Left forelimb (tissue), 1 donor: ENCODE data around the gene FAM13A.

Experiments used
- DNase-seq: peaks from one replicate; pipeline ENCODE4 v3.0.0-alpha.2; 2018; ENCODE audit warnings: low spot score

The FAM13A gene

GRCh38 chr4:88745175-88745574 lies 311.8 kb downstream of the FAM13A start:
- no peak for DNase-seq

- DNase-seq: no peak
These were observed 312.4 kb downstream of the FAM13A start for GRCh38 chr4:88744609-88745008.

- no peak for DNase-seq
These were observed 313.3 kb downstream of the FAM13A start for GRCh38 chr4:88743696-88744095.

- no peak for DNase-seq
These were observed 314.4 kb downstream of the FAM13A start for GRCh38 chr4:88742561-88742960.

- DNase-seq: no peak
These were observed 318.8 kb downstream of the FAM13A start for GRCh38 chr4:88738180-88738579.

- DNase-seq: no peak
These were observed 319.6 kb downstream of the FAM13A start for GRCh38 chr4:88737307-88737941.

GRCh38 chr4:88736264-88736663 lies 320.7 kb downstream of the FAM13A start:
- DNase-seq: no peak

GRCh38 chr4:88735564-88735963 lies 321.4 kb downstream of the FAM13A start:
- DNase-seq: no peak

GRCh38 chr4:88734403-88734949 lies 322.5 kb downstream of the FAM13A start:
- DNase-seq: no peak

GRCh38 chr4:88732714-88733368 lies 324.1 kb downstream of the FAM13A start:
- no peak for DNase-seq

GRCh38 chr4:88731381-88731780 lies 325.6 kb downstream of the FAM13A start:
- DNase-seq: no peak

- DNase-seq: no peak
These were observed 326.2 kb downstream of the FAM13A start for GRCh38 chr4:88730811-88731210.

GRCh38 chr4:88729146-88729760 lies 327.7 kb downstream of the FAM13A start:
- no peak for DNase-seq

GRCh38 chr4:88728146-88728545 lies 328.8 kb downstream of the FAM13A start:
- DNase-seq: no peak

- DNase-seq: no peak
These were observed 331.0 kb downstream of the FAM13A start for GRCh38 chr4:88725986-88726385.

- no peak for DNase-seq
These were observed 331.8 kb downstream of the FAM13A start for GRCh38 chr4:88725143-88725542.

- DNase-seq: no peak
These were observed 332.6 kb downstream of the FAM13A start for GRCh38 chr4:88724406-88724805.

- no peak for DNase-seq
These were observed 334.2 kb downstream of the FAM13A start for GRCh38 chr4:88722828-88723227.

- DNase-seq: no peak
These were observed 334.7 kb downstream of the FAM13A start for GRCh38 chr4:88722276-88722780.

- DNase-seq: no peak
These were observed 336.2 kb downstream of the FAM13A start for GRCh38 chr4:88720451-88721428.

- DNase-seq: no peak
These were observed 337.6 kb downstream of the FAM13A start for GRCh38 chr4:88719381-88719780.

- DNase-seq: no peak
These were observed 338.9 kb downstream of the FAM13A start for GRCh38 chr4:88718098-88718497.
